Measurements from ENCODE around the gene FKBP7.
"Not testable (repeated sequence)": the region's sequence is repeated elsewhere in the genome, so short reads cannot be mapped to it uniquely, and the experiment has no call there.

Gene FKBP7, protein sequence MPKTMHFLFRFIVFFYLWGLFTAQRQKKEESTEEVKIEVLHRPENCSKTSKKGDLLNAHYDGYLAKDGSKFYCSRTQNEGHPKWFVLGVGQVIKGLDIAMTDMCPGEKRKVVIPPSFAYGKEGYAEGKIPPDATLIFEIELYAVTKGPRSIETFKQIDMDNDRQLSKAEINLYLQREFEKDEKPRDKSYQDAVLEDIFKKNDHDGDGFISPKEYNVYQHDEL

DNA sequence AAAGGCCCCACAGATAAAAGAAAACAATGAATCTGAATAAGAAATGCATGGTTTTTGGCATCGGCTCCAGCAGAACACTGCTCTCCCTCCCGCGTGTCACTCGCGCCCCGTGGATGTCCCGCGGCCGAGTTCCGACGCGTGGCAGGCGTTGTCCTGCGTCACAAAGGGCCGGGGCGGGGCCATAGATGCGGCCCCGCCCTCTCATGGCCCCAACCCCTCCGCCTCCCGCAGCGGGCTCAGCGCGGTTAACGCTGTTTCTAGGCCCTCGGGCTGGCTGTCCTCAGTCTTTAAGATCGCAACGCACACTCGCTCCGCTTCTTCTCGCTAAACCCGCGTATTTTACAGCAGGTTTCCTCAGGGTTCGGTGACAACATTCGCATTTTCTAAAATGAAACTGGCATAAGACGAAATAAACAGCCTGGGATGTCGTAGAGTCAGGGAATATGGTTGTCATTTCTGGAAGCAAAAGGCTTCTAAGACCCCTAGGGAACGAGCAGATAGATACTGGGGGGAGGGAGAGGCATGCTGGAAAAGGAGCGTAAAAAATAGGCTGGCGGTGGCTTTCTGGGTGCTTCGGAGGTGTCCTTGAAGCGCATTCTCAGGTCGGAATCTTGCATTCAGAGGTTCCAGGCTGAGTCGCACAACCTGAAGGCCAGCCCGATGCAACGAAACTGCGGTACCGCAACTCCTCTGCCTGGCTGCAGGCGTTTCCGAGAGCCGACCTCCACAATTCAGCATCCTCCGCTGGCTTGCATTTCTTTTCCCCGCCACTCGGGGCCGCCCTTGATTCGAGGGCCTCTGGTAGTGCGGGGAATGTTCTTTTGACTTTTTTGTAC lies at the start of gene FKBP7:
Gene FKBP7 (minus strand): TSS at position 162 of the 836 bp plus-strand sequence. CDS start 101 bp downstream, at position 61.
- peak; percentile 84 for DNase-seq (ENCODE audit: low spot score)

DNA sequence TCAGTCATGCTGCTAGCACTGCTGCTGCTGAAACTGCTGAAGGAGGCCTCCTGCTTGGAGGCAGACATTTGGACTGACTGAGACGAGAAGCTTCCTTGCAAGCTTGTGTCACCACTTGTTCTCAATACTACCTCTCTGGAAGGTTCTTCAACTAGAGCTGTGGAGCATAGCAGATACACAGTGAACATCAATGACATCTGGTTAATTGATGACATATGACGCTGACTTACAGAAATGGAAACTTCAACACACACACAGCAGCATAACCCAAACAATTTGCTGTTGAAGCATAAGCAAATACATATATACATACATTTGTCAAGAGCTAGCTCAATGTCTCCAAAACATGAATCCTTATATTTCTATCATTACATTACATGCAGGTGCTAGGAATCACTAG lies 49.2 kb upstream of the FKBP7 start:
- no peak for DNase-seq (ENCODE audit: low spot score)

DNA sequence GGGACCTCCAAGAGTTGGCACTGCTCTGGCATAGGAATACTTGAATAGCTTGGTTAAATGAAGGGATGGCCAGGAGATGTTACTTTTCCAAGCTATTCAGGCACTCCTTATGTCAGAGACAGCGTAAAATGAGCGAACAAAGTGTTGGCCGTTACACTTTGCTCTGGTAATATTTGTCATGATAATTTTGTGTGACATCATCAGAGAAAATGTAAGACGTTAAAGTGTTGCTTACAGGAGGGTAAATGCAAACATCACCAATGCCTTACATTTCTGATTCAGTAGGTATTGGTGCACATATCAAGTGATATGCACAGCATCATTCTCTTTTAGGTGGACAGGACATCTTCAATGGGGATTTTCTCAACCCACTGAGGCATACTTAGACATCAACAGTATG lies 47.9 kb upstream of the FKBP7 start:
- no peak for DNase-seq (ENCODE audit: low spot score)

DNA sequence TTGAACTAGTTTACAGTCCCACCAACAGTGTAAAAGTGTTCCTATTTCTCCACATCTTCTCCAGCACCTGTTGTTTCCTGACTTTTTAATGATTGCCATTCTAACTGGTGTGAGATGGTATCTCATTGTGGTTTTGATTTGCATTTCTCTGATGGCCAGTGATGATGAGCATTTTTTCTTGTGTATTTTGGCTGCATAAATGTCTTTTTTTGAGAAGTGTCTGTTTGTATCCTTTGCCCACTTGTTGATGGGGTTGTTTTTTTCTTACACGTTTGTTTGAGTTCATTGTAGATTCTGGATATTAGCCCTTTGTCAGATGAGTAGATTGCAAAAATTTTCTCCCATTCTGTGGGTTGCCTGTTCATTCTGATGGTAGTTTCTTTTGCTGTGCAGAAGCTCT lies 47.1 kb upstream of the FKBP7 start:
- DNase-seq (ENCODE audit: low spot score): not testable (repeated sequence)

DNA sequence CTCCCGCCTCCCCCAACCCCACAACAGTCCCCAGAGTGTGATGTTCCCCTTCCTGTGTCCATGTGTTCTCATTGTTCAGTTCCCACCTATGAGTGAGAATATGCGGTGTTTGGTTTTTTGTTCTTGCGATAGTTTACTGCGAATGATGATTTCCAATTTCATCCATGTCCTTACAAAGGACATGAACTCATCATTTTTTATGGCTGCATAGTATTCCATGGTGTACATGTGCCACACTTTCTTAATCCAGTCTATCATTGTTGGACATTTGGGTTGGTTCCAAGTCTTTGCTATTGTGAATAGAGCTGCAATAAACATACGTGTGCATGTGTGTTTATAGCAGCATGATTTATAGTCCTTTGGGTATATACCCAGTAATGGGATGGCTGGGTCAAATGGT lies 46.6 kb upstream of the FKBP7 start:
- DNase-seq (ENCODE audit: low spot score): not testable (repeated sequence)

DNA sequence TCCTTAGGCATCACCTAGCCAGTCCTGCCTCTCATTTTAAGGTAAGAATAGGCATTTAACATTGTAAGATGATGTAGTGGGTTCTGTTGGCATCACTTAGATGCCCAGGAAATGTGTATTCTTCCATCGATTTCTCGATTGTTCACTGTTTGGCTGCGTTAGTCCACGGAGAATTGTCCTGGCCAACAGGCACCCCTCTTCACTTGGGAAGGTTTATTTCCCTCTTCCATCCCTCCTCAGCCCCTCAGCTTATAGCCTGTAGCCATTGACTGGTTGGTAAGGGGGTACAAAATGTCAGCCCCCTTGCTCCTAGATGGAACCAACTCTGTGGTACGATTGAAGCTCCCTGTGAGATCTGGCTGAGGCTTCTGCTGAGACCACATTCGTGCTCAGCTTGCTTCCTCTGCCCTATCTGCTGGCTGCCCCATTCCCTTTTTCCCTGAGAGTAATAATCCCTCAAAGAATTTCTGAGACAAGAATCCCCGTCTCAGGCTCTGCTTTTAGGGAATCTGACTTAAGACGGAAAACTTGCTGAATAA lies 45.3 kb upstream of the FKBP7 start:
- no peak for DNase-seq (ENCODE audit: low spot score)

DNA sequence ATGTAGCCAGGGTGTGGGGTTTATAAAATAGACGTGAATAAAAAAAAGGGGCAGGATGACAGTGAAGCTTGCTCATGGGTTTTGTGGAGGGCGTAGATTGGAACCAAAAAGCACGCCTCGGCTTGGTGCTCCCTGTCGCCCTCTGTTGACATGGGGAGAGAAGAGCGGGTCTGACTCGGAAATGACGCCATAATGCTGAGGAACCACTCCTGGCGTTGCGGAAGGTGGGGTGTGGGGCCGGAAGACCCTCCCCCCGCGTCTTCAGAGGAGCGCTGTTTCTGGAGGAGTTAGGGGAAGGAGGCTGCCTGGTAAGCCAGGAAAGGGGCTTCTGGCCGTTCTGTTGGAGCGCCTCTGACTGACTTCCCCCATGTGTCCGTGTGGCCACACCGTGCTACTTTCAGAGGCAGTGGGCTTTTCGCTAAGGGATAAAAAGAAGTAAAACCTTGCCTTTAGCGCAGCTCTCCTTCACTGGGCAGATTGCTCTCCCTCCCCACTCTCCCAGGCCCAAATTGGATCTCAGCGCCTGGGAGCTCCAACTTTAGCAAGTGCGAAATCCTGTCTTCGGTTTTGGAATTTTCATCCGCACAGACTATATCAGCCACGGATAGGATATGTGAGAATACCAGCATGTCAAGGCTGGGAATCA lies 44.7 kb upstream of the FKBP7 start:
- peak; percentile 91 for DNase-seq (ENCODE audit: low spot score)

DNA sequence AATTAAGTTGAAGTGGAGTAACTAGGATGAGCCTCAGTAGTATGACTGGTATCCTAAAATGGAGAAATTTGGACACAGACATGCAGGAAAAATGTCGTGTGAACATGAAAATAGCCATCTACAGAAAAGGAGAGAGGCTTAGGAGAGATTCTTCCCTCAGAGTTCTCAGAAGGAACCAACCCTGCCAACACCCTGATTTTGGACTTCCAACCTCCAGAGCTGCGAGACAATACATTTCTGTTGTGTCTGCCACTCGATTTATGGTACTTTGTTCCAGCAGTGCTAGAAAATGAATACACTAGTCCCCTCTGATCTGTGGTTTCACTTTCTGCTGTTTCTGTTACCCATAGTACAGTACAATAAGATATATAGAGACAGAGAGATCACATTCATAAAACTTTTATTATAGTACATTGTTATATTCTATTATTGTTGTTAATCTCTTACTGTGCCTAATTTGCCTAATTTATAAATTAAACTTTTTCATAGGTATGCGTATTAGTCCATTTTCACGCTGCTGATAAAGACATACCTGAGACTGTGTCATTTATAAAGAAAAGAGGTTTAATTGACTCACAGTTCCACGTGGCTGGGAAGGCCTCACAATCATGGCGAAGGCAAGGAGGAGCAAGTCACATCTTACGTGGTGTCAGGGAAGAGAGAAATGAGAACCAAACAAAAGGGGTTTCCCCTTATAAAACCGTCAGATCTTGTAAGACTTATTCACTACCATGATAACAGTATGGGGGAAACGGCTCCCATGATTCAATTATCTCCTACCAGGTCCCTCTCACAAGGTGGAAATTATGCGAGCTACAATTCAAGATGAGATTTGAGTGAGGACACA lies 43.1 kb upstream of the FKBP7 start:
- no peak for DNase-seq (ENCODE audit: low spot score)

DNA sequence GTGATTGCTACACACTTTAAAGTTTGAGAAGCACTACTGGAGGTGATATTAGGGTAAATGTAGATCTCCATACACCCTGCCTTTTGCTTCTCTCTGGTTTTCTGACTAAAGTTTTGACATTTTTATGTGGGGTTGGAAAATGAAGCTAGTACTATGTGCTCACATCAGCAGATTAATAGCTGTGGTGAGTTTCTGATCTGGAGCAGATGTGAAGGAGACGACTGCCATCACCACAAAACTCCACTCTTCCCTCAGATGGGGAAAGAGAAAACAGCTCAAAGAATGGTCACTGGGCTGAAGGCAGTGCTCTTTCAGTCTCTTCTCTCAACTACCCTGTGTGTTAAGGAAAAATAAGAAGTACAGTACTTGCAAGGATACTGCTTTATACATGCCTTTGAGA lies 39.1 kb upstream of the FKBP7 start:
- DNase-seq (ENCODE audit: low spot score): no peak

DNA sequence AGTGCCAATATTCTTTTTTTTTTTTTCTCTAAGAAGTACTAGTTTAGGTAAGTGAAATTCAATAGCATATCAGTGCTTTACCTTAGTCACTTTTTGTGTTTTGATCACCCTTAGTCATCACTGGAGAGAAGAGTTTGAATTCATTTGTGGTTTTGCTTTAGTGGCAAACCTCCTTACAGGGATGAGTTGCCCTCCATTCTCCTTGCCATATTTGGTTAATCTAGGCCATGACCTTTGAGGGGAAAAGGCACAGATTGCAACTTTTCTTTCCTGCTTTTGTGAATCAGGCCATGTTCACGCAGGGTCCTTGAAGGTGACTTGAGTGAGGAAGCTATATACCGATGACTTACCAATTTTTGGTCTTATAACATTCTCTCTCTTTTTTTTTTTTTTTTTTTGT lies 36.3 kb upstream of the FKBP7 start:
- no peak for DNase-seq (ENCODE audit: low spot score)

DNA sequence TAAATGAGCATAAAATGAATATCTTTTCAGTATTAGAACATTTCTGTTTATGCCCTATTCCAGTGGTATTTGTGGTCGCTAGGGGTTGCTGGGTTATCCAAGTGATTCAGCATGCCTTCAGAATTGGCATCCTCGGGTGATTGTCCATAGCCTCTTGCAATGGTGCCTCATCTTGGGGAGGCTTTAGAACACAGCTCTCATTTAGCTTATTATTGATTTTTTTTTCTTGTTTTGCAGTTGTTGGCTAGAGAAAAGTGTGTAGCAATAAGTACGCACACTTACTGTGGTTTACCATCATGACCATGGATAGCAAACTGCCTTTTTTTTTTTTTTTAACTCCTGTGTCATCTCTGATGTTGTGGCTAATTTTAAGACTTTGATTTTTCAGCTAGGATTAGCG lies 35.5 kb upstream of the FKBP7 start:
- DNase-seq (ENCODE audit: low spot score): no peak

DNA sequence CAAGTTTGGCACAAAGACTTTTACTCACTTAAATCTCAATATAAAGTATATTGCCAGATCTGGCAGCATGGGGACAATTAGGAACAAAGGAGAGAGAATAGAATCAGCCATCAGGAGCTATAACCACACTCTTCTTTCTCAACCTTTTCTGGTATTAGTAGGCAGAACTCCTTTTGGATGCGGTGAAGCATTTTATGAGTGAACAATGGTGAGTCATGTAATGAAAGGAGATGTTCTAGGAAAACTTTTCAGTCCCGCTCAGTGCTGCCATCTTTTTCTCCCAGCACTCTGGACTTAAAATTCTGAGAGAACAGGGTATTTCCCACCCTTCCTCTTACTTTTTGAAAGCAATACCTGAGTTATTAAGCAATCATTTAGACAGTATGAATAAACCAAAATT lies 34.1 kb upstream of the FKBP7 start:
- no peak for DNase-seq (ENCODE audit: low spot score)

DNA sequence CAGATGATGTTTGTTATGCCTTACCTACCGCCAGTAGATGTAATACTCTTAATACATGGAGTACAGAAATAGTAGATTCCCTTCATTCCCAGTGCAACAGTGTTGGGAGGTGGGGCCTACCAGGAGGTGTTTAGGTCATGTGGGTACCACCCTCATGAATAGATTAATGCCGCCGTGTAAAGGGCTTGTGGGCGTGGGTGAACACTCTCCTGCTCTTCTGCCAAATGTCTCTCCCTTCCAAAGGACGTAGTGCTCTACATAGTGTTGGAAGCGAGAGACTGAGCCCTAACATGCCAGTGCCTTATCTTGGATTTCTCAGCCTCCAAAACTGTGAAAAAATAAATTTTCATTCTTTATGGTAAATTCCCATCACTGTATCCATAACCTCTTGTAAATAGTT lies 32.0 kb upstream of the FKBP7 start:
- no peak for DNase-seq (ENCODE audit: low spot score)

DNA sequence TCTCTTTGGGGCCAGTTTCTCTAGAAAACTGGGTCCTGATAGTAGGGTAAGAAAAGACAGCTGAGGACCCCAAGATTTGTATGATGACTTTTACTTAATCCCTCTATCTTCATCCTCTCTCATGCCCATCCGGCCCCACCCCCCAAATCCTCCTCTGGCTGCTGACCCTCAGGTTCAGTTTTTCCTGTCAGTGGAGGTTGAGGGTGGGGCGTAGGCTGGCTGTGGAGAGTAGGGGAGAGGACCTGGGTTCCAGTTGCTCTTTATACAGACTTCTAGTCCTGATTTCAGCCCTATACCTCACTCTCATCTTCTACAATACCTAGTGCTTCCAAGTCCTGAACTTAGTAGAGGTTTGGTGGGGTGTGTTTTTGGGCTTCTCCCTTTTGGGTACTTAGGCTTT lies 30.2 kb upstream of the FKBP7 start:
- no peak for DNase-seq (ENCODE audit: low spot score)

DNA sequence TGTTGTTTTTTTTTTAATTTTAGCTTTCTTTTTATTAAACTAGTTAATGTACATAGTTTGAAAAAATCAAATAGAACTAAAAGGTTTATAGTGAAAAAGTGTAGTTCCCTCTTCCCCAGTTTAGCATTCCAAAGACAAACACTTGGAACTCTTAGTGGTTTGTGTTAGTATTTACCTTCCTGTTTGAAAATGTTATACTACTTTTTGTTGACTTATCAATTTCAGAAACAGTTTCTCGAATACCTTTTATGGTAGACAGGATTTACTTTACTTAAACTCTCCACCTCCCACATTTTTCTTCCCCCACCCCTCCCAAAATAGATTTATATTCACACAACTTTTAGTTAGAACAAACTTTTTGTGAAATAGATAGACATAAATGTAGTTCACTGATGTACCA lies 28.5 kb upstream of the FKBP7 start:
- DNase-seq (ENCODE audit: low spot score): no peak

DNA sequence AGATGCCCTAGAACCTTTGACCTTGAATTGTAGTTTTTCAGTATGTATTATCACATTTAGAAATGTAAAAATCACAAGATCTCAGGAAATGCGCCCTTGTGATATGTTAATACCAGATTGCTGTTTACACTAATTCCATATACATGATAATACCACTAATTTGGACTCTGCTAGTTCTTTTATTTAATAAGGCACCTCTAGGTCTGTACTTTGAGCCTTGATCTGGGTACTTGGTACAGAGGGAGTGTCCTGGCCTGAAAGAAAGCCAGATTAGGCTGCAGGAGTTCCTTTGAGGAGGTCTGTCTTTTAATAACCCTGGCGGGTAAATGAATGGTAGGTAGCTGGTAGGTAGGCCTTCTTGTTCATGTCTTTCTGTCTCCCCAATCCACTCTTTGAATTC lies 28.1 kb upstream of the FKBP7 start:
- no peak for DNase-seq (ENCODE audit: low spot score)

DNA sequence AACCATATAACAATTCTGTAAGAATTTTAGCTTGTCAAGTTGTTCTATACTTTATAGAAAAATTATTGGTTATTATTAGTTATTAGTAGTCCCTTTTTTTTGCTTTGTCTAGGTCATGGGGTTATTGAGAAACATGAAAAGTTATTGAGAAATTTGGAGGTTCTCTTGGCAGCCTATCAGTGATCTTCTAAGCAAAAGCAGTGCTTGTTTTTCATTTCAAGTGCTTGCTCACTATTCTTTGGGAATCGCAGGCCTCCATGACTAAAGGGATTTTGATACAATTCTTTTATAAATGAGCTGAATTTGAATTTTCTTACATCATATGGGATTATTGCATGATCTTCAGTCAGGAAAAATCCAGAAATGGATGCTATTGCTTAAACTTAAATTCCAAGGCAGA lies 27.7 kb upstream of the FKBP7 start:
- DNase-seq (ENCODE audit: low spot score): no peak

DNA sequence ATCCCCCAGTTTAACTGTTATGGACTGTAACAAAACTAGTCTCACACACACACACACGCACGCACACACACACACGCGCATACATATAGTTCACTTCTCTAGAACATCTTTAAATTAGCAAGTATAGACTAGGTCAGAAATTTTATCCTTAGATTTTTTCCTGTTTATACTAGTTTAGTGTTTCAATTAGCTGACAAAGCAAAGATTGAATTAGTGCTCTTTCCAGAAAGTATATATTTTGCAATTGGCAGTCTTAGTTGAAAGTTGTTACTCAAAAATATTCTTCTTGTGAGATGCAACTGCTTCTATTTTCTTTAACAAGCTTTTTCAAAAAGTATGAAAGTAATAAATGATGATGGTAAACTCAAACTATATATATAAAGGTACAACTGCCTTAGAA lies 24.4 kb upstream of the FKBP7 start:
- no peak for DNase-seq (ENCODE audit: low spot score)

DNA sequence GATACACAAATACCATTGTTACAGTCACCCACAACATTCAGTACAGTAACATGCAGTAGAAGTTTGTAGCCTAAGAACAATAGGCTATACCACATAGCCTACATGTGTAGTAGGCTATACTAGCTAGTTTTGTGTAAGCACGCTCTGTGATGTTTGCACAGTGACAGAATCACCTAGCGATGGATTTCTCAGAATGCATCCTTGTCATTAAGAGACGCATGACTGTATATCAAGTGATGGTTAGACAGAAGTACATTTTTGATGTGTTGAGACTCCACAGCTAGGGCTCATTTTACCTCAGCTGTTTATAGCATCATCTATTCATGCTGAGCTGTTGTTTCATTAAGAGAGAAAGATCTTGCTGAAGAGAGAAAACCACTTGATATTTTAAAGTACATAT lies 21.2 kb upstream of the FKBP7 start:
- no peak for DNase-seq (ENCODE audit: low spot score)

DNA sequence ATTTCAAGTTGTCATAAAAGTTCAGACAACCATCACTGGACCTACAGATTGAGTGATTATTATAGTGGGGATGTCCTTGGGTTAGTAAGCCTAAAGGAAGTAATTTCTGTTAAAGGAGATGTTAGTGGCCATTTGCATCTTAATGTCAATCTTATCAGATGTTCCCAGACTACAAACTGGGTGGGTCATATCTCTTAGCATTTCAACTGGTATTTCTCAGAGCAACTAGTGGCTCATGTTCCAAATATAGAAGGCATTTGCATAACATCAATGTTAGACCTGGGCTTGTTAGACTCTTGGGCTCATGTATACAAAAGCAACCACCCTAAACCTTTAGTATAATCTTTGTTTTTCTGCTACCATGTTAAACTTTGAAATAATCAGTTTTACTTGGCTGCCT lies 19.7 kb upstream of the FKBP7 start:
- no peak for DNase-seq (ENCODE audit: low spot score)

DNA sequence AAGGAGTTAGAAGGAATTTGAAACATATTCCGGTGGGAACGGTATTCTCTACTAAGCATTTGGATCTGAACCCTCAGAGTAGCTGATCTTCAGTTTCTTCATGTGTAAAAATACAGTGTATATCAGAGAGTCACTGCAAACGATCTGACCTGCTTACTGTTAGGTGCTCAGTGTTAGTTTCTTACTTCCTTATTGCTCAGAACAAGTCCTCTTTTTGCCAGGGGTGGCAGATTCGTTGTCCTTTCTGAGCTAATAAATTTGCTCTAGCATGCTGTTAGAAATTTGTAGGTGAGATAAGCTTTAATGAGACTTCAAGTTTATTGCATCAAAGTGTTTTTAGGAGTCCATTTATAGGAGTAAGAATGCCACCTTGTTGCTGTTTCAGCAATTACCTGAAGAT lies 17.6 kb upstream of the FKBP7 start:
- DNase-seq (ENCODE audit: low spot score): no peak

DNA sequence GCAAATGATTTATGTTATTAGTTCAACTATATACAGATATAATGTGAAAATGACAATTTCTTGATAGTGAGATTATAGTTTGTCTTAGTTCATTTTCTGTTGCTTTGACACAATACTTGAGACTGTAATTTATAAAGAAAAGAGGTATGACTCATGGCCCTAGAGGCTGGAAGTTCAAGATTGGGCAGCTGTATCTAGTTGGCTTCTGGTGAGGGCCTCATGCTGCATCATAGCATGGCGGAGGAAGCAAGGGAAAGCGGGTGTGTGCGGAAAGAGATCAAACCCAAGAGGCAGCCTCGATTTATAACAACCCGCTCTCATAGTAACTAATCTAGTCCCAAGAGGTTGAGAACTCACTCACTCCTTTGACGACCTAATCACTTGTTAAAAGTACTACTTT lies 13.2 kb upstream of the FKBP7 start:
- DNase-seq (ENCODE audit: low spot score): no peak
